GM12874 (cell line): Measurements from ENCODE around the gene RMND5A.

ENCODE experiments used
- TF ChIP-seq, protein P1 (sequence below): IDR thresholded peaks from 2 replicates; pipeline ENCODE4 v1.5.1; 2011; ENCODE audit warnings: low read depth, mild to moderate bottlenecking, control low read depth, low read length, moderate library complexity; ENCODE audit not compliant: insufficient read depth

The RMND5A gene

DNA sequence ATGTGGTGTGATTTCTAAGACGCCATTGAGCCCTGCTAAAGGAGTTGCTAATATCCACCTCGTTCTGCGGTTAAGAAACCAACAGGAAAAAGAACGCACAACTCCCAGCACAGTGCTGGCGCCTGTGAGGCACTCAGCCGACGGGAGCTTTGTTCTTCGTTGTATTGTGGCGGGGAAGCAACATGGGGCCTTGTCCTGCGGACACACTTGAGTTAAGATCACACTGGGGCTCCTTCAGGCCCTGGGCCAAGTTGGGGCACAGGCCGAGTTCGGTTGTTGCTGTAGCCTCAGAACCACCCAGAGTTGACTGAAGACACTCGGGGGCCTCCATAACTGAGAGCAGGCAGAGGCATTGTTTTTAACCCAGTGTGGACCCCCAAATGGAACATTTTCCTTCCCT, 101.2 kb downstream of the RMND5A start:
- TF ChIP-seq, protein P1, sequence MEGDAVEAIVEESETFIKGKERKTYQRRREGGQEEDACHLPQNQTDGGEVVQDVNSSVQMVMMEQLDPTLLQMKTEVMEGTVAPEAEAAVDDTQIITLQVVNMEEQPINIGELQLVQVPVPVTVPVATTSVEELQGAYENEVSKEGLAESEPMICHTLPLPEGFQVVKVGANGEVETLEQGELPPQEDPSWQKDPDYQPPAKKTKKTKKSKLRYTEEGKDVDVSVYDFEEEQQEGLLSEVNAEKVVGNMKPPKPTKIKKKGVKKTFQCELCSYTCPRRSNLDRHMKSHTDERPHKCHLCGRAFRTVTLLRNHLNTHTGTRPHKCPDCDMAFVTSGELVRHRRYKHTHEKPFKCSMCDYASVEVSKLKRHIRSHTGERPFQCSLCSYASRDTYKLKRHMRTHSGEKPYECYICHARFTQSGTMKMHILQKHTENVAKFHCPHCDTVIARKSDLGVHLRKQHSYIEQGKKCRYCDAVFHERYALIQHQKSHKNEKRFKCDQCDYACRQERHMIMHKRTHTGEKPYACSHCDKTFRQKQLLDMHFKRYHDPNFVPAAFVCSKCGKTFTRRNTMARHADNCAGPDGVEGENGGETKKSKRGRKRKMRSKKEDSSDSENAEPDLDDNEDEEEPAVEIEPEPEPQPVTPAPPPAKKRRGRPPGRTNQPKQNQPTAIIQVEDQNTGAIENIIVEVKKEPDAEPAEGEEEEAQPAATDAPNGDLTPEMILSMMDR, result no peak

DNA sequence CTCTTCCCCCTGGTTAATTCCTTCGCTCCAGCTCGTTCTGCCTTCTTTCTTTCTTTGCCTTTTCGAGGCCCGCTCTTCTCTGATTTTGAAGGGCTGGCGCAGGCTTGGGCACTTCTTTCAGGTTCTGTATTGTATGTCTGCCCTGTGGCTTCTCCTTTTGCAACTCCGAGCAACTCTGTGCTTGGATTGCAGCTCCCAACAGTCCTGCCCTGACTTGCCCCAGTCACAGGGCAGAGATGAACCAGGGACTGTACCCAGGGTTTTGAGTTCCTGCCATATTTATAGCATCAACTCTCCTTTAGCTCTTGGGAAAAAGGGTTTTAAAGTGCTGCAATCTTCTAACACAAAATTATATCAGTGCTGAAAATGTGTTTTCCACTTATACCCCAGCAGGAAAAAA, 101.8 kb downstream of the RMND5A start:
- TF ChIP-seq, protein P1, result no peak

DNA sequence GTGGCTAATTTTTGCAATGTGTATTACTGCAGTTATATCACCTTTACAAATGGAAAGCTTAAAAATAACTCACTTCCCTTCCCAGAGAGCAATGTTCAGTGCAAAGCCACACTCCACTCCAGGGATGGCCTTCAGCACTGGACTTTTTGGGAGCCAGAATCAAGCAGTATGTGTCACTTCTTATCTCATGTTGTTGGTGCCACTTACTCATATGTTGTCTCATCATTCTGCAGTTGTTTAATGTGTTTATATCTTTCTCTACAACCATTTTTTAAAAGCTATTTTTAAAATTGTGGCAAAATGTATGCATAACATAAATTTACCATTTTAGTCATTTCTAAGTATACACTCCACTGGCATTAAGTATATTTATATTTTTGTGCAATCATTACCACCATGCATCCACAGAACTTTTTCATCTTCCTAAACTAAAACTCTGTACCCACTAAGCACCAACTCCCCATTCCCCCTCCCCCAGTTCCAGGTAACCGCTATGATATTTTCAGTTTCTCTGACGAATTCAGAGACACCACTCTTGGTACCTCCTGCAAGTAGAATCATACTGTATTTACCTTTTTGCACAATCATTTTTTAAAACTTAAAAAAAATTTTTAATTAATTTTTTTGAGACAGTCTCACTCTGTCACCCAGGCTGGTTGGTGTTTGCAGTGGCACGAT, 102.7 kb downstream of the RMND5A start:
- TF ChIP-seq, protein P1, result no peak

DNA sequence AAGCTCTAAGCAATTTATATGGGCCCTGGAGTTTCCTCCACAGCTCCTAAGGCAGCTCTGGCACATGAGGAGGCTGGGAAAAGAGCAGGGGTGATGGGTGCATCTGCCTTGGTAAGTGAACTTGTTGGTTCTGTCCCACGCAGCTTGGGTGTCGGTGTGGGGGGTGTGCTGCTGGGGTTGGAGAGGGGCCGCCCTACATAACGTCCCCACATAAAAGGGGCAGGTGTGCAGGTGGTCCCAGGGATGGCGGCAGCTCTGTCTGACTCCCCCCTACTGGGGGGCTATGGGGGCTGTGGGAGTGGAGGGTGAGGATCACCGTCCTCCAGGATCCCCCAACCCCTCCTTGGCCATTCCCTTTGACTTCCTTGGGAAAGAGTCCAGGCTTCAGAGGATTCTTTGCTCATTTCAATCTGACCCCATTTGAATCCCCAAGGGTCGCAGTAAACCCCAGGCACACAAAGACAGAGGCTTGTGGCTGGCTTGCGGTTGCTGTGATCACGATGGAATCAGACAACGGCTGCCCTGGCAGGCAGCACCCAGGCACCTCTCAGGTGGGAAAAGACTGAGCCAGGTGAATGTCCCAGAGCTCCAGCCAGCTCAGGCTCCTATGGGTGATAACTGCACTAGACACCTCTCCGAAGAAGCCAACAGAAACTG, 105.1 kb downstream of the RMND5A start:
- TF ChIP-seq, protein P1, result no peak

DNA sequence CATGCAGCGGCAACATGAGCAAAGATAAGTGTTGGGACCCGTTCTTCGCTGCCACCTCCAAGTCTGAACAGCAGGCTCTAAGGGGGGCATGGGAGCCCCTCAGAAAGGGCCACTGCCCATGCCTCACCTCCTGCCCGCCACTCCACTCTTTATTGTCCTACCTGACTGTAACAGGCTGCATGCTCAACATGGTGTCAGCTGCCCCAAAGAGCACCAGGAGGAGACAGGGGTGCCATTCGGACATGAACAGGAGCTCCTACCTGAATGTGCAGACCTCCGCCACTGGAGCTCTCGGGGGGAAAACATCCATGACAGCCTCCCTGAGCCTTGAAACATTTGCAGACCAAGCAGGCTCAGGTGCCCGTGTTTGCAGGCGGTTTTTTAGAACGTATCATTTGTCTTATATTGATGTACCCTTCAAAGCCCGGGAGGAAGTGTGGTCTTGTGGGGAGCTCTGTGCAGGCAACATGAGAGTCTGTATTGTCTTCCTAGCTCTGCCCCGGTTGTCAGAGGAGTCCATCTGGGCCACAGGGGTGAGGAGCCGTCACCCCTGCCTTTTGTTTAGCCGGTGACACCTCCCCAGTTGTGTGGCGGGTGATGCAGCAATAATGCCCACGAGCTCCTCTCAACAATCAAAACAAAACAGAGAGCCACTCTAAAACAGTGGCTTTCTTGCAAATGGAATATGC, 105.7 kb downstream of the RMND5A start:
- TF ChIP-seq, protein P1, result no peak

DNA sequence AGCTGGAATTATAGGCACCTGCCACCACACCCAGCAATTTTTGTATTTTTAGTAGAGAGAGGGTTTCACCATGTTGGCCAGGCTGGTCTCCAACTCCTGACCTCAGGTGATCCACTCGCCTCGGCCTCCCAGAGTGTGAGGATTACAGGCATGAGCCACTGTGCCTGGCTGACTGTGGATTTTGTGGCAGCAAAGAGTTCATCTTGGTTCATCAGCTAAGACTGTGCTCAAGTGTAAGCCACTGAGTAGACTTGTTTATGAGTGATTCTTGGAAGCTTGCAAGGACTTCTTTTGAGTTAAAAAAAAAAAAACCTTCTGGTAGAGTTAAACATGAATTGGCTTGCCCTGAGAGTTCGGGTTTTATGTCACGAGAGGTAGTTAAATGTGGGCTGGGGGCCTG, 106.9 kb downstream of the RMND5A start:
- TF ChIP-seq, protein P1, result no peak
